K562 (cell line): Measurements from ENCODE around the gene INO80. TPM values are rescaled to one million over a fixed set of nuclear protein-coding genes. Genes with fewer than 3 reads are reported as not detected.

Source experiments
- AFF4 ChIP-seq: sonication (generic); formaldehyde crosslinking; IDR thresholded peaks from 2 replicates; pipeline ENCODE4 v1.8.0; 2023; ENCODE audit warnings: mild to moderate bottlenecking, missing genetic modification reagents
- CEBPZ ChIP-seq: fragments of 150-350 bp; IDR thresholded peaks from 2 replicates; pipeline ENCODE4 v1.6.1; 2014; ENCODE audit warnings: low read depth, mild to moderate bottlenecking, low read length, borderline replicate concordance
- ESRRA ChIP-seq: fragments of 450-650 bp; IDR thresholded peaks from 2 replicates; pipeline ENCODE4 v1.6.1; 2014; ENCODE audit warnings: low read depth, mild to moderate bottlenecking, moderate library complexity, borderline replicate concordance
- FOXK1 ChIP-seq: sonication (generic); formaldehyde crosslinking; IDR thresholded peaks from 2 replicates; pipeline ENCODE4 v1.8.0; 2022; ENCODE audit warnings: missing genetic modification reagents, mild to moderate bottlenecking, borderline replicate concordance
- HNRNPLL ChIP-seq: fragments of 200-400 bp; formaldehyde crosslinking; IDR thresholded peaks from 2 replicates; pipeline ENCODE4 v1.6.1; 2017; ENCODE audit warnings: low read length, low read depth, mild to moderate bottlenecking; ENCODE audit not compliant: poor library complexity, severe bottlenecking
- KAT2B ChIP-seq: IDR thresholded peaks from one replicate; pipeline ENCODE4 v1.6.1; 2012; ENCODE audit warnings: low read depth, mild to moderate bottlenecking, control low read depth, inconsistent platforms, low read length, moderate library complexity
- KDM5B ChIP-seq: fragments of 200-600 bp; sonication (generic); IDR thresholded peaks from 2 replicates; pipeline ENCODE4 v1.6.1; 2012; ENCODE audit warnings: low read depth, mild to moderate bottlenecking, moderate library complexity, low read length, control low read depth, inconsistent platforms; ENCODE audit not compliant: insufficient replicate concordance
- MAFK ChIP-seq: IDR thresholded peaks from 2 replicates; pipeline ENCODE4 v1.6.1; 2011; ENCODE audit warnings: low read length, improper control_type of control experiment
- MECOM ChIP-seq: fragments of 250-450 bp; sonication (Bioruptor Pico); IDR thresholded peaks from 2 replicates; pipeline ENCODE4 v1.8.0; 2022; ENCODE audit warnings: inconsistent platforms
- MXD1 ChIP-seq: fragments of 250-450 bp; sonication (Bioruptor Pico); IDR thresholded peaks from 2 replicates; pipeline ENCODE4 v1.8.0; 2021; ENCODE audit warnings: borderline replicate concordance, mild to moderate bottlenecking, moderate library complexity; ENCODE audit not compliant: poor library complexity, severe bottlenecking
- NFRKB ChIP-seq: fragments of 450-650 bp; IDR thresholded peaks from 2 replicates; pipeline ENCODE4 v1.6.1; 2016; ENCODE audit warnings: low read depth
- NKRF ChIP-seq: fragments of 450-650 bp; IDR thresholded peaks from 2 replicates; pipeline ENCODE4 v1.6.1; 2016; ENCODE audit warnings: borderline replicate concordance
- PTBP1 ChIP-seq: fragments of 200-400 bp; formaldehyde crosslinking; IDR thresholded peaks from 2 replicates; pipeline ENCODE4 v1.6.1; 2017; ENCODE audit warnings: low read depth, low read length
- SMAD4 ChIP-seq: fragments of 250-450 bp; sonication (Bioruptor Pico); conservative IDR thresholded peaks from 2 replicates; pipeline ENCODE4 v1.8.0; 2021; ENCODE audit warnings: inconsistent platforms, mild to moderate bottlenecking, moderate library complexity
- TEAD1 ChIP-seq, 2 experiments: fragments of 450-650 bp in 1 of 2; sonication (generic) in 1 of 2; formaldehyde crosslinking; IDR thresholded peaks; 2 replicates each; pipeline versions ENCODE4 v1.4.0 to v1.8.0; 2020 to 2022; ENCODE audit warnings: mild to moderate bottlenecking in 2 of 2, missing genetic modification reagents in 1 of 2
- ZC3H8 ChIP-seq: fragments of 450-650 bp; IDR thresholded peaks from 2 replicates; pipeline ENCODE4 v1.6.1; 2017
- ZNF76 ChIP-seq: fragments of 250-450 bp; sonication (Bioruptor Pico); IDR thresholded peaks from 2 replicates; pipeline ENCODE4 v1.4.0; 2020; ENCODE audit warnings: mild to moderate bottlenecking, moderate library complexity, borderline replicate concordance
- polyA plus RNA-seq, 8 experiments: library from polyadenylated mRNA; depleted of rRNA in 4 of 8; stranded (reverse) in 5 of 8; unstranded in 3 of 8; fragments of >200 nt; fragmentation: Nextera tagmentation in 2 of 8; fragmentation: Illumina TruSeq in 1 of 8; extraction: Ambion mirVana in 2 of 8; extraction: Trizol in 1 of 8; gene quantifications; 2 replicates each; pipeline versions ENCODE4 v1.2.1 to v1.2.3, GENCODE V29; 2011 to 2014; ENCODE audit warnings: inconsistent platforms in 1 of 8, missing spikeins in 1 of 8
- total RNA-seq, 7 experiments: library from RNA; depleted of rRNA in 6 of 7; stranded (reverse); fragments of >200 nt in 6 of 7; fragmentation: Illumina TruSeq in 2 of 7; extraction: Trizol in 2 of 7; gene quantifications; 2 replicates each; pipeline versions ENCODE4 v1.2.1 to v1.2.3, GENCODE V29; 2011 to 2021; ENCODE audit warnings: low replicate concordance in 1 of 7

The INO80 gene
- total and polyA plus RNA-seq, 9 of the 15 experiments (the other 6 are each of a cell fraction or from before 2014, with no cell fraction given), result 1.1 to 25.7 (median 19.9) TPM

- peak; percentile 70; the same call in 1 of the 2 replicates for TF ChIP-seq AFF4 (CRISPR knock-in tag)
- TF ChIP-seq NFRKB, result peak; percentile 89
- TF ChIP-seq MAFK, result no peak
- TF ChIP-seq TEAD1 (CRISPR knock-in tag; IDR thresholded peaks at IDR 0.05), result 0 out of 4 replicates have a peak, but pooled peaks of 1 of the 2 experiments have one; percentile 53
- TF ChIP-seq HNRNPLL, result peak; percentile 18
- no peak for TF ChIP-seq FOXK1 (CRISPR knock-in tag)
- TF ChIP-seq PTBP1, result no peak
- no peak for TF ChIP-seq ZNF76 (CRISPR knock-in tag)
- no peak for TF ChIP-seq CEBPZ
- TF ChIP-seq NKRF, result peak; percentile 61; the same call in 1 of the 2 replicates
- TF ChIP-seq ZC3H8, result no peak
- peak; percentile 1 for TF ChIP-seq MXD1
- TF ChIP-seq KAT2B, result no peak
- peak; percentile 71 for TF ChIP-seq SMAD4 (CRISPR knock-in tag)
- peak; percentile 69; the same call in 1 of the 2 replicates for TF ChIP-seq ESRRA
- TF ChIP-seq MECOM (CRISPR knock-in tag), result no peak
- peak; percentile 85 for TF ChIP-seq KDM5B
Observed at GRCh38 chr15:40952901-40953712, 163.0 kb downstream of the INO80 start, which contains the start of gene CHAC1 (continued).
